Stimulated activated CD8-positive, alpha-beta memory T cell treated with anti-CD3 and anti-CD28 coated beads, Interleukin-4, amount 100 ng/mL, for 24 hours (primary cell): ENCODE results near the gene VDR.
"Not testable (repeated sequence)": the region's sequence is repeated elsewhere in the genome, so short reads cannot be mapped to it uniquely, and the experiment has no call there.

Source experiments
- DNase-seq: peaks from one replicate; pipeline ENCODE4 v3.0.0-alpha.2; 2020; ENCODE audit warnings: low read depth

Gene VDR

DNA sequence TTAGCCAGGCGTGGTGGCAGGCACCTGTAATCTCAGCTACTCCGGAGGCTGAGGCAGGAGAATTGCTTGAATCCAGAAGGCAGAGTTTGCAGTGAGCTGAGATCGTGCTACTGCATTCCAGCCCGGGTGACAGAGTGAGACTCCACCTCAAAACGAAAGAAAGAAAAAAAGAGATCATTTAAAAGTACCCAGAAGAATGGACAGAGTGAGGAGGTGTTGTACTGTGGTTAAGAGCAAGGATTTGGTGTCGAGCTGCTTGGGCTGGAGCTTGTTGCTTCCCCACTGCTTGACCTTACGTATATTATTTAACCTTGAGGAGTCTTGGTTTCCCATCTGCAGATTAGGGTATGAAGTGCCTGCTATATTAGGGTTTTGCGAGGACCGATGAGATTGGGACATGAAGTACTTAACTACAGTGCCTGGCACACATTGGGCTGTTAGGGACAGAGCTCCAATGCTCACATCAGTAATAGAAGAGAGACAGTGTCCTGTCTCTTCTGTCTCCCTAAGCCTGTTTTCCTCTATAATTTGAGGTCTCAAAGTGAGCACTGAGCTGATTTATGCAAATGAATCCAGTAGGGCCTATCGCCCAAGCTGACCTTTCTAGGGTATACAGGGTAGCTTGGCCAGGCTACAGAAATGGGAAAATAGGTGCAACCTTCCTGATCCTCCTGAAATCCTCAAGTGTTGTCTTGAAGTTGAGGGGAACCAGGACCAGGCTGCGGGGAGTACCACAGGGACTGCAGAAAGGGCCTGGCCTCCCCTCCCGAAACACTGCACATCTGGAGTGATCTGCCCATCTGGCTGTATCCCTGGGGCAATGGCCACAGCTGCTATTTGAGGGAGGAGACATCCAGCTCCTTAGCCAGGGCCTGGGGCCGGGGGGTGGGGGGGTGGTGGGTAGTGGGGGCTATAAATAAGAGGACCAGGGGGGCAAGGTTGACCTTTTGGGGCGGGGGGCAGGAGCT lies 76.5 kb downstream of the VDR start:
- no peak for DNase-seq

DNA sequence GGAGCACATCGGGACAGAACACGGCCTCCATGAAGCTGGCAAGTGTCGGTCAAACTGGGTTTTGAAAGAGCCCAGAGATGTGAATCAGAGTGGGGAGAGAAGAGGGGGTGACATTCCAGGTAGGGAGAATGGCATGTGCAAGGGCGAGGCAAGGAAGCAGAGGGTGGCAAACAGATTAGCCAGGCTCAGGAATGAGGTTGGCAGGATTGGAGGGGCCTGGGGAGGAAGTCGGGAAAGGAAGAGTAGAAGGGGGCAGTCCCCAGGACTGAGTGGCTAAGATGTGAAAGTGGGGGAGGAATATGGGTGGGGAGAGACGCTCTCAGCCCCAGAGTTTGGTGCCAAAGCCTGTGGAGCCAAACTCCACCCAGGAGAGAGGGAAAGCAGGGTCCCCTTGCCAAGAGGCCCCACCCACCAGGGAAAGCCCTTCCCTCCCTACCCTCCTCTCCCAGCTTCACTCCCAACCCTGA lies 79.6 kb downstream of the VDR start:
- no peak for DNase-seq

DNA sequence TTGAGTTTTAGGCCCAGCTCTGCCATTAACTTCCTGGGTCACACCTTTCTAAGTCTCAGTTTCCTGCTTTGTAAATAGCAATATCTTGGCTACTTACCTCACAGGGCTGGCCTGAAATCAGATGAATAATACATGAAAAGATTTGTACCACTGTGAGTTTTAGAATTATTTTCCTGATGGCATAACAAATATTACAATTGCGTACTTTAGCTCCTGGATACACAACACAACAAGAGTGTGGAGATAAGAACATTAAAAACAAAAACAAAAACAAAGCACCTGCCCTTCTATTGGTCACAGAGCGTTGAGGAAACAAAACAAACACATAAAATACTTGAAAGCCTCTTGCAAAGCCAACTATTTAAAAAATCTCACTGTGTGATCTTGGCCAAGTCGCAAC lies 80.2 kb downstream of the VDR start:
- no peak for DNase-seq

DNA sequence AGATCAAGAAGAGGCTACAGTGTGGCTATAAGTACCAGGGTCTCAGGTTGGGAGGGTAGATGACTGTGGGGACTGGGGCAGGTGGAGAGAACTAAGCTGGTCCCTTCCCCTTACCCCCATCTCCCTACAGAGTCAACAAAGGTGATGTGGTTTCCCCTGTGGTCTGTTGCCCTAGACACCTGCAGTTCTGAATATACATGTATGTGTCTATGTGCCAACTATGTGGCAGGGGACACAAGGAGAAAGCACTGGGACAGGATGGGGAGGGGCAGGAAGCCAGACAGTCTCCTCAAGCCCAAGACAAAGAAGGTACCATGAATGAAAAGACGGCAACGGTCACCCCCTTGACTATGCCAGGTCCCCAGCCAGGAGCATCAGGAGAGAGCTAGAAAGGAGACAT lies 80.6 kb downstream of the VDR start:
- no peak for DNase-seq

DNA sequence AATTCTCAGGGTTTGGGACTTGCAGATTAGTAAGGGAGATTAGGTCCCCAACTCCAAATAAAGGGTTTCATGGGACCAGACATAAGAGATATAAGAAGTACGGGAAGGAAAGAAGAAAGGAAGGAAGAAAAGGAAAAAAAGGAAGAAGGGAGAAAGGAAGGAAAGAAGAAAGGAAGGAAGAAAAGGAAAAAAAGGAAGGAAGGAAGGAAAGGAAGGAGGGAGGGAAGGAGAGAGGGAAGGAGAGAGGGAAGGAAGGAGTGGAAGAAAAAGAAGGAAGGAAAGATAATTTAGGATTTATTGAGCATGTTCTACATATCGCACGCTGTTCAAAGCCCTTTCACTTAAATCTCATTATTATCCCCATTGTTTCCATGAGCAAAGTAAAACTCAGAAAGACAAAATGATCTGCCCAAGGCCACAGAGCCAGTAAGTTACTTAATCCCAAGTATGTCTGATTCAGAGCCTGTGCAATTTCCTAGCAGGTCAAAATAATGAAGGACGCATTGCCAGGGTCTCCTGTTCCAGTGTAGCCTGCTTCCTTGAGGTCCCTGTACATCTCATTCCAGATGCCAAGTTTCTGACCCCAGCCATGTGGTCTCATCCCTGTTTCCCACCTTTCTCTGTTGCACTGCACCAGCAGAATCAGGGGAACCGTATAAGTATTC lies 81.2 kb downstream of the VDR start:
- no peak for DNase-seq

DNA sequence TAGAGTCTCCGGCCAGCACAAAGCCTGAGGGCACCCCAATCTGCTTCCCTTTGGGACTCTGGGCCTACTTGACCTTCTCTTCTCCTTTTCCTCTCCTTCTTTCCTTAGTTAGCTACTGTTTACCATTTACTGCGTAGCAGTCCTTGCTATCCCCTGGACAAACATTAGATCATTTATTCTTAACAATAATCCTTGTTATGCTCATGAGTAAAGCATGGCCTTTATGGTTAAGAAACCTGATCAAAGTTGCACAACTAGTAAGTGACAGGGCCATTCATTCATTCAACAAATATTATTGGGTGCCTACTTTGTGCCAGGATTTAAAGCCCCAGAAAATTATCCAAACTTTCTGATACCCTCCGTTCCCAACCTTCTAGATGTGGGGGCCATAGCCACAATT lies 81.9 kb downstream of the VDR start:
- no peak for DNase-seq

DNA sequence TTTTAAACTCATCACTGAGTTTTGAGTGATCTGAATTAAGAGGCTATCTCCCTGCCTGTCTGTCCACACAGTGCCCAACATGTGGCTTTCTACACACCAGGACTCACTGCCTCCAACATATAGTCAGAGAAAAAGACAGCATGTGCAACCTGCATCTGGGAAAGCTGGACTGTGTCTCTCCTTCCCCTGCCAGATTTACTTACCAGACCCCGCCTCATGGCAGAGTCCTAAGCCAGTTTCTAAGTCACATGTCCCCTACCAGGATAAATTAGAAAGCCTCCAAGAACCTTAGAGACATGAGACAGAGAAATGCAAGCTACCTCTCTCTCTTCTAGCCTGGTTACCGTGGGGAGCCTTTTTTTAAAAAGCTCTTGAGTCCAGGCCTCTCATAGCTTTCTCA lies 82.4 kb downstream of the VDR start:
- DNase-seq = no peak

DNA sequence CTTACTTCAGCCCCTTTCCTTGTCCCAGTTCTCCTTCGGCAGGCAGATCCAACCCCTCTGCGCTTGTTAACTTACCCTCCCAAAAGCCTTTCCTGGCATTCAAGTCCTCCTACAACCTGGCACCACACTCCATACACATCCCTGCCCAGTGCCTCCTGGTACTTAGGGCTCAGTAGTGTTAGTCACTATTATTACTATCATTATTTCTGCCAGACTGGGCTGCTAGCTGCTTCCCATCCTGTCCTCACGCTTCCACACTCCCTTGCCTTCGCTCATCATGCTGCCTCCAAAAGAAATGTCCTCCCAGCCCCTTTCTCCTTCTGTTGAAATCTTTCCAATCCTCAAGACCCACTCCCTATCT lies 83.5 kb downstream of the VDR start:
- DNase-seq = no peak

DNA sequence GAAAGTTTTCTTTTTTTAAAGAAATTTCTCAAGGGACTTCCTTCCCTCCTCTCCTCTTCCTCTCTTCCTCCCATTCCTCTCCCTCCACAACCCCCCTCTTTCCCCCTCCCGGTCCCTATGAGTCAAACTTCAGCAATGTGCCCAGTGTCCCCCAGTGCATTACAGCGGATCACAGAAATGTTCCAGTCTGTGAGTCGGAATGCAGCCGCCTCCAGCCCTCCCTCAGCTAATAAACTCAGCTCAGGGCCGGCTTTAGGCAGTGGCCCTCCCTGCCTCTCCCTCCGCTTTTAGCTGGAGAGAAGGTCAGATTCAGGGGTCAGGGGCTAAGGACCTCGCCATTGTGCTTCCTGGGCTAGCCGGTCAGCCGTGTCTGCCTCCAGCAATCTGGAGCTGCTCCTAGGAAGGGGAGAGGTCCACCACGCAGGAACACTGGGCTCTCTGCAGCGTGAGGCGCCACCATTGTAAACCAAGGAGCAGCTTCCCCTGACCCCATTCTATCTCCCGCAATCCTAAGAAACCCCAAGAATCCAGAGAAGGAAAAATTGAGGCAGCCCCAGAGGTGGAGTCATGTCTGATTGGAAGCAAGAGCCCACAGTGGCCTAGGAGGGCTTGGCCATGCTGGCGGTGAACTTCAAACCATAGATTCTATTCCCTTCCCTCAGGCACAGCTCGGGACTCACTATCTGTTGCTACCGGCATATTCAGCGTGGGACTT lies 84.0 kb downstream of the VDR start:
- no peak for DNase-seq

DNA sequence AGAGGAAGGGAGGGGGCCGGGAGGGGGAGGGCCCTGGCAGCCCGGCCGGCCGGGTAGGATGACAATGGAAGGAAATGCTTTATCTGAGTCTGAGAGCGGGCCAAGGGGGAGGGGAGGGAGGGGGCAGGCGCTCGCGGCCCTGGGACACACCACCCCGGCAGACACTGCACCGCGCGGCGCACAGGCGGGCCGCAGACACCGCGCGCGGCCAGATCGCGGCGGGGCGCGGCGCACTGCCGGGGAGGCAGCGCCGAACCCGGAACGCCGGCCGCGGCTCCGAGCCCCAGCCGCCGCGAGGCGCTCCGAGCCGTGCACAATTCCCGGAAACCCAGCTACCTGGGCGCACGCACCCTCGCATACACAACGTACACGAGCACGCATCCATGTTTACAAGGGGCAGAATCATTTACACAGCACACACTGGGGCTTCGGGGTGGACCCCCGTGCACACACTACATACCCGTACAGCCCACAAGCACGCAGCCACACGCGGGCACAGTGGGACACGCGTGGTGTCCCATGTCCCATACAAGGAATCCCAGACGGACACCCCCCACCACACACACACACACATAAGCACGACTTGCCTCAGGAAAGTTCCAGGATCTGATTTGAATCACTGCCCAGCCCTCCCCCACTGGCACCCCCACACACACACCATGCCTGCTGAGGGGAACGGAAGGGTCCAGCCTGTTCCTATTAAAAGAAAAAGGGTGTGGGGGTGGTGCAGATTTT lies 84.7 kb downstream of the VDR start, which contains the start of gene HDAC7:
TSS of gene HDAC7 (minus strand) at position 8 of the 735 bp plus-strand sequence. CDS start 118 bp downstream, outside the sequence.
- DNase-seq = peak; percentile 63

DNA sequence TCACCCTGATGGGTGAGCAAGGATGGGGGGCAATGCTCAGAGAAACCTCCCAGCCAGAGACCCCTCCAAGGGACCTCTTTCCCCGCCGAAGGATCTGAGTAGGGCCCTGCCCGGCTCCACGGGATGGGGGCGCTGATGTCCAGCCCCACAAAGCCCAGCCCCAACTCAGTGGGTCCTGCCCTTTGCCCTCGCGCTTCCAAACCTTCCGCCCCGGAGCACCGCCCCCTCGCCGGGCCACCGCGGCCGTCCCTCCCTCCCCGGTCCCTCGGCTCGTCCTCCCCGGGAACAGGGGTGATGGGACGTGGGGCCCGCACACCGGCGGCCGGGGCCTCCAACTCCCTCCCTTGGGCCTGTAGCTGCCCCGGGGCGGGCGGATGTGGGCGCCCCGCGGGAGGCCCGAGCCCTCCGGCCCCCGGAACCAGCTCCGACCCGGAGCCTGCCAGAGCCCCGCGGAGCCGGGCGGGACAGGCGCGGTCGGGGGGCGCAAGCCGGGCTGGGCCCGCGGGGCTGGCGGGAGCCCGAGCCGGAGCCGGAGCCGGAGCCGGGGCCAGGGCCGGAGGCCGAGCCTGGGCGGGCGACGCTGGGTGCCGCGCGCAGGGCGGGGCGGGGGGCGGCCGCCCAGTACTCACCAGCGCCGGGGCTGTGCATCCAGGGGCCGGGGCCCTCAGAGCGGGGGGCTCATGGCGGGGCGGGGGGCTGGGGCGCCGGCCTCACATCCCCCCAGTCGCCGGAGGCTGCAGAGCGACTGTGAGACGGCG lies 85.5 kb downstream of the VDR start:
- DNase-seq = no peak

DNA sequence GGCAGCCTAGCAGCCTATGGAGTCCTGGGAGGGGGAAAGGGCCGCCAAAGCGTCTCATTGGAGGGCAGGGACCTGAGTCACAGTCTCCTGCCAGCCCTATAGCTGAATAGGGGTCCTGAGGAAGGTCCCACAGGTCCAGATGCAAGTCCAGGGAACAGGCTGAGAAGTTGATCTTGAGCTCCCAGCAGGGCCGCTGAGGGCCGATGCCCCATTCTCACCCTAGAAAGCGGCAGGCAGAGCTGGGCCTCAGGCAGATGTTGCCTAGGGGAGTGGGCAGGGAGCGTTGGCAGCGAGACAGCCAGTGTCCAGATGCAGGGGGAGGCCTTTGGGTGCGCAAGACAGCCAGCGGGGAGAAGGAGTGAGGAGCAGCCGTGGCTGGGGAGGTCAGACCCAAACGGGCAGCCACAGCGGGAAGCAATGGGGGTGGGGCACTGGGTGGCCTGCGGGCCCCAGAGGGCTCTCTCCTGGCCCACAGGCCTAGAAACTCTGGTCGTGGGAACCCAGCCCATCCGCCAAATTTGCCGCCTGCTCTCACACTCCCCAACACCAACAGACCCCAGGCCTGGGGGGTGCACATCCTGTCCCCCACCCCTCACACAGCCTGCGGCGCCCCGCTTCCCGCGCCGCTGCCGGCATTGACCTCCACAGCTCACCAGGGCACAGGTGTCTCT lies 86.2 kb downstream of the VDR start:
- no peak for DNase-seq

DNA sequence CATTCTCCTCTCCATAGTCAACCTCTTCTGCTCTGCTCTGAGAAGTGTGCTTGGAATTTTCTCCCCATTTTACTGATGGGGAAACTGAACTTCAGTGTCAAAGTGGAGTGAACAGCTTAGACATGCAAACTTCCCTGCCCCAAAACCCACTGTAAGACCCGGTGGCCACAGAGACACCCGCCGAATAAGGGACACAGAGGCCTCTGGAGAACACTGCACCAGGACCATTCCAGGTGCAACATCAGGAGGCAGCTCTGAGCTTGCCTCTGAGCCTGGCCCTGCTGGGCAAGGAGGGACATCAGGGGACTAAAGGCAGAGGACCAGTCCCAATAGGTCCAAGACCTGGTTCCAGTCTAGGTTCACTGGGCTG lies 86.8 kb downstream of the VDR start:
- DNase-seq = no peak

DNA sequence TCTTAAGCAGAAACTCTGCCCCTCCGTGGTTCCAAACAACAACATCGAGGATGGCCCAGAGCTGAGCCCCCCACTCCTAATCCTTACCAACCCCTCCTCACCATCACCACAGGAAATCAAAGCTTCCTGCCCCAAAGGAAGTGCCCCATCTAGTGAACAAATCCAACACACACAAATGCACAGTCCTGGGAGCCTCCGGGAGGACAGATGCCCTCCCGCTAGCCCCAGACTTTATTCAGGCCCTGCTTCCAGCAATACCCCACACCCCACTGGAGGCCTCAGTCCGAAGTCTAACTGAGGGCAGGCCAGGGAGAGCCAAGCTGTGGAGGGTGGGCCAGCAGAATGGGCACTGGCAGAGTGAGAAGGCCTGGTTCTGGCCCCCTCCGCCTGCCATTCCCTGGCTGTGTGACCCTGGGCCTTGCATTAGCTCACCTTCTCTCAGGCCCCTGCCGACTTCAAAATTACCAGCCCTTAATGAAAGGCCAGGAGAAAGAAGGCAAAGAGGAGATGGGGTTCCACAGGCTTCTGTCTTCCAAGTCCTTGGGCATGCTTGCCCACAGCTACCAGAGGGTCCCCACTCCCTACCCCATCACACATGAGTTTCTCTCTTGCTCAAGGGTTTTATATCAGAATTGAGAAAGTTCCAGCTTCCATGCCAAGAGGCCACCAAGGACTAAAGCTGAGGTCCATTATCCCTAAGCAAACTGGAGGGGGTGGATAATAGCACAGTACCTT lies 87.4 kb downstream of the VDR start:
- DNase-seq = no peak

DNA sequence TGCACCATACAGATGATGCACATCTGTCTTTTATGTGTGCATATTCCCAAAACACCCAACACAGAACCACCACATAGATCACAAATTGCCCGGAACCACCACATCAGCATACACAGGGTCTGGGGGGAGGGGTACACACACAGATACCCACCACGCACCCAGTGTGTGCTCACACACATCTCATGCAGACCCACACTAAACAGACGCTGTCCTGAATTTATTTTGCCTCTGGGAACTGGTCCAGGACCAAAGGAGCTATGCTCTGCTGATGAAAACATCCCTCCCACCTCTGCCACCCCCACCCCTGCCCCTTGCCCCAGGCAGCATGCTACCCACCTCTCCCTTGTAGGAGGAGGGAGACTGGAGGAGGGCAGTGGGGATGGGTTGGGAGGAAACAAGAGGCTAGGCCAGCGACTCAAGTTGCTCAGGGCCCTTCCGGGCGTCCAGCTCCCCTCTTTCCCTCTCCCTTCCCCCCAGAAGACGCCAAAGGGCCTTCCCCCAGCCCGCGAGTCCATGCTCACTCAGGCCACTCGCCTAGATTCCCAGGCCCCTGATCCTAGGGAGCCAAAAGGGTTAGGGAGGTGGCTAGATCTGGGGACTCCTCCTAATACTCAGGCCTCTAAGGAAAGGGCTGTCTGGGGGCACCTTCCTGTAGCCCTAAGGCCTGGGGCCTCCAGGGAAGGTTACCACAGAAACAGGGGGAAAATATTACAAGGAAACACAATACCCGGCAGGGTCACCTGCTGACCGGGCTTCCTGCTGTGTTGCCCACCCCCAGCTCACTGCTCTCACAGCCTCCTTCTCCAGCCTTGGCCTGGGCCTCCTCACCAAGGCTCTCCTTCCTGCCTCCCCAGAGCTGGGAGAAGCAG lies 88.2 kb downstream of the VDR start:
- DNase-seq = no peak

DNA sequence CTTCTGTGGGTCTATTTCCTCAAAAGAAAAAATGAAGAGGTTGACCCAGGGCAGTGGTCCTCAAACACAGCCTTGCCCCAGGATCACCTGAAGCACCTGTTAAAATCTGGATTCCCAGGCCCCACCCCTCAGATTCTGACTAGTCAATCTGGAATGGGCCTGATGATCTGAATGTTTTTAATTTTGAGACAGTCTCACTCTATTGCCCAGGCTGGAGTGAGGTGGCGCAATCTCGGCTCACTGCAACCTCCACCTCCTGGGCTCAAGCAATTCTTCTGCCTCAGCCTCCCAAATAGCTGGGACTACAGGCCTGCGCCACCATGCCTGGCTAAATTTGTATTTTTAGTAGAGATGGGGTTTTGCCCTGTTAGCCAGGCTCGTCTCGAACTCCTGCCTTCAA lies 89.3 kb downstream of the VDR start:
- not testable (repeated sequence) for DNase-seq

DNA sequence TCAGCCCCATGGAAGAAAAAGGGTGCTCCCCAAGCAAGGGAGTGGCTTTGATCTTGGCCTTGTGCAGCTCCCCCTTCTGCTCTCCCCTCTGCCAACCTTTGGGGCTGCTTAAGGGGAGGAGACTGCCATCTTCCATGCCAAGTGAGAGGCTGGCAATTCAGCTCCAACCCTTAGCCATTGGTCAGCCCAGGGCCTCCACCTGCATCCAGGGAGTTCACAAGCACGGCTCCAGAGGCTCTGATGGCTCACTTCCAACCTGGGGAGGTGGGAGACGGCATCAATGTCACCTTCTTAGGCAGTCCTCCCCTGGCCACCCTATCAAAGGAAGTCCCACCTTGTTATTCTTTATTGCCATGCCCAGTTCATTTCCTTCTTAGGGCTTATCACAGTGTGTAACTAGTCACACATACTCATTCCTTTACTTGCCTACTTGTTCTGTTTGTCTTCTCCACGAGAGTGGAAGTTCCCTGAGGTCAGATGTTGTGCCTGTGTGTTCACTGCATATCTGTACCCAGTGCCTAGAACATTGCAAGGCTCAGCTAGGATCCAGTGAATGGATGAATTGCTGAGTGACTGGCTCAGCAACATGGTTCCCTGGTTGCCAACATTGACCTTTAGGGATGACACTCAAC lies 90.1 kb downstream of the VDR start:
- no peak for DNase-seq

DNA sequence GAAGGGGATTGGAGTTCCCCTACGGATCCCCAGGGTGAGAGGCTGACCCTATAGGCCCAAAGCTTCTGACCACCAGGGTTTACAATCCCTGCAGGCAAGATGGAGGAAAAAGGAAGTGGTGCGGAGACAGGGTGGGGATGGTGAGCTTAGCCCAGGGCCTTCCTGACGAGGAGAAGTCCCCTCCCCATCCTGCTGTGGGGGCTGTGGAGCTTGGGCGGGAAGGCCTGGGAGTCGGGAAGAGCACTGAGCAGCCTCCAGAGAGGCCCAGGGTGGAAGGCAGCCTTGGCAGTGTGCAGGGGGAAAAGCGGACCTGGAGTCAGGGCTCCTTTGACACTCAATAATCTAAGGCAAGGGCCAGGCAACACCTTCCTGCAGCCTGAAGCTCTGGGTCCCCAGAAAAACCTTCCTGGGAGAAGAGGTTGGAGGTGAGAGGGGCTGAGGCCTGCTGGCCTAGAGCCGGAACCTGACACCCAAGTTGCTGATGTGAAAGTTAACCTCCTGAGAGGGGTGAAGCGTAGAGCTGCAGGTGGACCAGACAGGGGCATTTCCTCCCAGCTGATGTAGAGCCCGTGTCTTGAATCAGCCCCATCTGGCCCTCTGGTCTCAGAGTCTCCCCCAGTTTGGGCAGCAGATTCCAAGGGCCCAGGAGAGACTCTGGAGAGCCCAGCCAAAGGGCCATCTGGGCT lies 91.1 kb downstream of the VDR start:
- DNase-seq = no peak
